Natural killer cell (primary cell): ENCODE data around the gene KRTAP5-10. TPM values are rescaled to one million over a fixed set of nuclear protein-coding genes. Genes with fewer than 3 reads are reported as not detected.

Experiments used
- ATAC-seq, 3 donors: fragments of 150-1000 bp in 2 of 3; fragments of 200-7000 bp in 1 of 3; cut with Tn5 transposase; 1 replicate in 1 of 3; 2 replicates in 2 of 3; pipeline ENCODE4 v1.10.0; 2021; ENCODE audit warnings: mild to moderate bottlenecking in 2 of 3, moderate library complexity in 2 of 3
- DNase-seq, 2 donors: peaks; one replicate each; pipeline versions ENCODE4 v3.0.0 to v3.0.0-alpha.2; 2013 to 2021; ENCODE audit warnings: mixed read lengths in 1 of 2
- H3K27ac ChIP-seq: one replicate; pipeline ENCODE4 v1.5.1; 2013; ENCODE audit warnings: mild to moderate bottlenecking, low read length
- H3K27me3 ChIP-seq: one replicate; pipeline ENCODE4 v1.6.1; 2013; ENCODE audit warnings: low read length; ENCODE audit not compliant: control insufficient read depth, insufficient read depth
- H3K36me3 ChIP-seq: one replicate; pipeline ENCODE4 v1.6.1; 2013; ENCODE audit warnings: low read length; ENCODE audit not compliant: control insufficient read depth, insufficient read depth
- H3K4me1 ChIP-seq: one replicate; pipeline ENCODE4 v1.6.1; 2013; ENCODE audit warnings: low read length; ENCODE audit not compliant: control insufficient read depth, insufficient read depth
- H3K4me3 ChIP-seq: one replicate; pipeline ENCODE4 v1.5.1; 2013; ENCODE audit warnings: low read length
- H3K9me3 ChIP-seq: one replicate; pipeline ENCODE4 v1.6.1; 2013; ENCODE audit warnings: low read length; ENCODE audit not compliant: control insufficient read depth, insufficient read depth
- H3K27ac Mint-ChIP-seq, 2 donors: one replicate each; pipeline ENCODE4 v1.8.0; 2022; ENCODE audit warnings: mild to moderate bottlenecking in 2 of 2, mixed read lengths in 2 of 2, moderate library complexity in 1 of 2
- H3K27me3 Mint-ChIP-seq, 2 donors: one replicate each; pipeline ENCODE4 v1.8.0; 2022; ENCODE audit warnings: low read depth in 2 of 2, mixed read lengths in 2 of 2
- H3K36me3 Mint-ChIP-seq: one replicate; pipeline ENCODE4 v1.8.0; 2022; ENCODE audit warnings: mixed read lengths
- H3K4me1 Mint-ChIP-seq, 2 donors: one replicate each; pipeline ENCODE4 v1.8.0; 2022; ENCODE audit warnings: mixed read lengths in 2 of 2
- H3K4me3 Mint-ChIP-seq: one replicate; pipeline ENCODE4 v1.8.0; 2022; ENCODE audit warnings: mild to moderate bottlenecking, moderate library complexity, mixed read lengths
- H3K9me3 Mint-ChIP-seq, 2 donors: one replicate each; pipeline ENCODE4 v1.8.0; 2022; ENCODE audit warnings: mixed read lengths in 2 of 2
- WGBS: methylation state at CpG from one replicate; pipeline ENCODE4 v1.1.7; 2013; ENCODE audit warnings: missing lambda C conversion rate; ENCODE audit not compliant: insufficient coverage; 5-methylcytosine and 5-hydroxymethylcytosine counted together
- intact Hi-C: fragments of 100-400 bp; cut with micrococcal nuclease; formaldehyde crosslinking; loops from one replicate; pipeline ENCODE4 v1.14.2; 2022
- total RNA-seq, 4 donors: library from RNA; stranded (reverse); fragments of 120-200 nt in 1 of 4; gene quantifications; one replicate each; pipeline versions ENCODE4 v1.2.3 to v1.2.4, GENCODE V29; 2013 to 2022
- TF ChIP-seq, protein P1 (sequence below): fragments of 200-600 bp; IDR thresholded peaks from one replicate; pipeline ENCODE4 v1.8.0; 2022; ENCODE audit warnings: antibody characterized with exemption

Gene KRTAP5-10
- not detected for total RNA-seq
- total RNA-seq (2013), result not detected

DNA sequence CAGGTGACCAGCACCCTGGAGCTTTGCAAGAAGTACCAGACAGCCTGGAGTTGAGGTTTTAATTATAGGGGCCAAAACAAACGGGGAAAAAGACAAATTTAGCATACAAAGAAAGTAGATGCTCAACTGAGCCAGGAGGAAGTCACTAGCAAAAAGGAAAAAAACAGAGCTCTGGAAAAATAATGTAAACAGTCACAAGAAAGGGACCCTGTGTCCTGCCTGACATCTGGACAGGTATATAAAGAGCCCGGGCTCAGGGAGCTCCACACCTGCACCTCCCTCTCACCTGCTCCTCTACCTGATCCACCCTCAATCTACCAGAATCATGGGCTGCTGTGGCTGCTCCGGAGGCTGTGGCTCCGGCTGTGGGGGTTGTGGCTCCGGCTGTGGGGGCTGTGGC, at the start of gene KRTAP5-10:
KRTAP5-10 (plus strand) TSS at position 301 of the 400 bp plus-strand sequence; CDS start at position 326, 25 bp downstream.
- H3K9me3 ChIP-seq, result no peaks in the 10 kb centered on the region
- no peak within 1 kb of the TSS for H3K4me3 ChIP-seq
- H3K4me3 Mint-ChIP-seq, result no peak within 1 kb of the TSS
- intact Hi-C loops, result no loop called here
- H3K4me1 ChIP-seq, result no peaks in the 10 kb centered on the region
- H3K27ac ChIP-seq, result no peak within 1 kb of the TSS
- H3K4me1 Mint-ChIP-seq, result no peaks in the 10 kb centered on the region
- H3K36me3 ChIP-seq, result no peaks in the 10 kb centered on the region
- H3K27ac Mint-ChIP-seq, result no peak within 1 kb of the TSS
- peaks cover 35 to 50% of the 10 kb centered on the region in 2 donors for H3K27me3 Mint-ChIP-seq
- no peaks in the 10 kb centered on the region for H3K9me3 Mint-ChIP-seq
- DNase-seq, result no peak
- peaks cover 2% of the 10 kb centered on the region for H3K27me3 ChIP-seq
- 37% methylated on average over 2 of the region's 5 CpGs for WGBS
- ATAC-seq, result no peak
- TF ChIP-seq, protein P1, sequence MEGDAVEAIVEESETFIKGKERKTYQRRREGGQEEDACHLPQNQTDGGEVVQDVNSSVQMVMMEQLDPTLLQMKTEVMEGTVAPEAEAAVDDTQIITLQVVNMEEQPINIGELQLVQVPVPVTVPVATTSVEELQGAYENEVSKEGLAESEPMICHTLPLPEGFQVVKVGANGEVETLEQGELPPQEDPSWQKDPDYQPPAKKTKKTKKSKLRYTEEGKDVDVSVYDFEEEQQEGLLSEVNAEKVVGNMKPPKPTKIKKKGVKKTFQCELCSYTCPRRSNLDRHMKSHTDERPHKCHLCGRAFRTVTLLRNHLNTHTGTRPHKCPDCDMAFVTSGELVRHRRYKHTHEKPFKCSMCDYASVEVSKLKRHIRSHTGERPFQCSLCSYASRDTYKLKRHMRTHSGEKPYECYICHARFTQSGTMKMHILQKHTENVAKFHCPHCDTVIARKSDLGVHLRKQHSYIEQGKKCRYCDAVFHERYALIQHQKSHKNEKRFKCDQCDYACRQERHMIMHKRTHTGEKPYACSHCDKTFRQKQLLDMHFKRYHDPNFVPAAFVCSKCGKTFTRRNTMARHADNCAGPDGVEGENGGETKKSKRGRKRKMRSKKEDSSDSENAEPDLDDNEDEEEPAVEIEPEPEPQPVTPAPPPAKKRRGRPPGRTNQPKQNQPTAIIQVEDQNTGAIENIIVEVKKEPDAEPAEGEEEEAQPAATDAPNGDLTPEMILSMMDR, result no peak
- H3K36me3 Mint-ChIP-seq, result no peaks in the 10 kb centered on the region

DNA sequence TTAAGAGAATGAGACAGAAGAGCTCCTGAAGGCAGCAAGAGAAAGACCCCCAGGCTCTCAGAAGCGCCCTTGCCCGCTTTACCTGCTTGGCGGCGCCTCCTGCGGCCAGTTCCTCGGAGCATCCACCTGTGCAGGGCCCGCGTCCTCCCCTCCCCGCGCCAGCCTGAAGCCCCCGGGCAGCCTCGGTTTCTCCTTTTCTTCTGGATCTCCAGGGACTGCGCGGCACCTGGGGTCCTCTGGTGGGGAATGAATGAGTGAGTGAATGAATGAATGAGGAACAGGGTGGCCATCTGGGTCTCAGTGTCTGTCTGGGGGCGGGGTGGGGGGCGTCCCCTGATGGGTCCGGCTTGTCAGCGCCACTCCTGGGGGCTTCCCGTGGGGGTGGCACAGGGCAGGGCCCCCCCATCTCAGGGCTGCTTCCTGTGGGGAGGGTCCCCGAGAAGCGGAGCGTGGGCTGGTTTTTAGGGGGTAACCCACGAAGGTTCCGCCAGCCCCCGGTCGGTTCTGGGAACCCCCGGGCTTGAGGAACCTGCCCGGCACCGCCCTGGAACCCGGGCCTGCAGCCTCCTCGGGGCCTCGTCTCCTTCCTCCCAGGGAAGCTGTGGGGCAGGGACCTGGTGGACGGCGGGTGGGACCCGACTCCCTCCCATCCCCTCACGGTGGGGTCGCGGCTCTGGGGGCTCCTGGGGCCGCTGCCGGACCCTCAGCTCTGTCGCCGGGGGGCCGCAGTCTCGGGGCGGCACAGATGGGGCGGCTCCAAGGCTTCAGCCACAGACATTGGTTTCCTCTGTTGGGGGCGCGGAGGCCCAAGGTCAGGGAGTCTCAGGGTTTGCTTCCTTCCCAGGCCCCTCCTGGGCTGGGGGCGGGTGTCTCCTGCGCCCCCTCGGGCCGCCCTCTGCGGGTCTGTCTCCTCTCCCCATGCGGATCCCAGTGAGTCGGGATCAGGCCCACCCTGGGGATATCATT, 46.6 kb upstream of the KRTAP5-10 start:
- intact Hi-C loops, result no loop called here
- no peaks in the 10 kb centered on the region for H3K27me3 ChIP-seq
- ATAC-seq, result no peak
- H3K27ac Mint-ChIP-seq, result no peak overlapping the region
- WGBS, result 96% methylated on average over 53 of the region's 55 CpGs
- H3K4me1 ChIP-seq, result no peaks in the 10 kb centered on the region
- no peak for DNase-seq
- H3K9me3 Mint-ChIP-seq, result peaks cover 2 to 4% of the 10 kb centered on the region in 2 donors
- H3K4me3 ChIP-seq, result no peak overlapping the region
- H3K36me3 Mint-ChIP-seq, result peaks cover 4% of the 10 kb centered on the region
- H3K27me3 Mint-ChIP-seq, result no peaks in the 10 kb centered on the region
- no peaks in the 10 kb centered on the region for H3K4me1 Mint-ChIP-seq
- H3K9me3 ChIP-seq, result no peaks in the 10 kb centered on the region
- no peaks in the 10 kb centered on the region for H3K36me3 ChIP-seq
- H3K27ac ChIP-seq, result no peak overlapping the region
- TF ChIP-seq, protein P1, result no peak
- H3K4me3 Mint-ChIP-seq, result no peak overlapping the region

GRCh38 chr11:71519546-71519945, 45.8 kb upstream of the KRTAP5-10 start:
- H3K9me3 ChIP-seq, result no peaks in the 10 kb centered on the region
- intact Hi-C loops, result no loop called here
- Mint-ChIP-seq H3K4me1 (no peaks in the 10 kb centered on the region), H3K27ac (no peak overlapping the region), H3K9me3 (peaks cover 0 to 2% of the 10 kb centered on the region in 2 donors), H3K36me3 (no peaks in the 10 kb centered on the region), H3K27me3 (no peaks in the 10 kb centered on the region), H3K4me3 (no peak overlapping the region)
- H3K4me1 ChIP-seq, result no peaks in the 10 kb centered on the region
- ATAC-seq (no peak), DNase-seq (no peak)
- WGBS, result 95% methylated on average over 10 of the region's 10 CpGs
- no peak overlapping the region for H3K4me3 ChIP-seq
- TF ChIP-seq, protein P1, result no peak
- no peak overlapping the region for H3K27ac ChIP-seq
- H3K36me3 ChIP-seq, result no peaks in the 10 kb centered on the region
- H3K27me3 ChIP-seq, result no peaks in the 10 kb centered on the region
